NT2/D1 (cell line): ENCODE measurements around the gene USH2A.
"Not testable (repeated sequence)": the region's sequence is repeated elsewhere in the genome, so short reads cannot be mapped to it uniquely, and the experiment has no call there.

Source experiments
- DNase-seq: peaks from one replicate; pipeline ENCODE4 v3.0.0-alpha.2; 2011; ENCODE audit warnings: low read depth, low spot score
- H3K27me3 ChIP-seq: 2 replicates; pipeline ENCODE4 v1.6.0; 2011; ENCODE audit warnings: mild to moderate bottlenecking; ENCODE audit not compliant: insufficient read length, insufficient read depth
- H3K36me3 ChIP-seq: 2 replicates; pipeline ENCODE4 v1.6.1; 2011; ENCODE audit warnings: mild to moderate bottlenecking, low read length, mixed read lengths; ENCODE audit not compliant: insufficient read depth, insufficient read length
- H3K4me1 ChIP-seq: 2 replicates; pipeline ENCODE4 v1.5.1; 2011; ENCODE audit not compliant: insufficient read depth, insufficient read length
- H3K4me3 ChIP-seq: 2 replicates; pipeline ENCODE4 v1.5.1; 2011; ENCODE audit warnings: low read depth; ENCODE audit not compliant: insufficient read length
- H3K9ac ChIP-seq: 2 replicates; pipeline ENCODE4 v1.6.0; 2011; ENCODE audit warnings: low read depth; ENCODE audit not compliant: insufficient read length
- H3K9me3 ChIP-seq: 2 replicates; pipeline ENCODE4 v1.5.1; 2011; ENCODE audit warnings: mild to moderate bottlenecking, low read length; ENCODE audit not compliant: insufficient read depth
- SUZ12 ChIP-seq: IDR thresholded peaks from 2 replicates; pipeline ENCODE4 v1.6.1; 2011; ENCODE audit not compliant: insufficient read length, insufficient read depth; ENCODE audit errors: extremely low read depth
- YY1 ChIP-seq: IDR thresholded peaks from 2 replicates; pipeline ENCODE4 v1.6.1; 2011; ENCODE audit not compliant: insufficient read length, insufficient read depth
- ZNF274 ChIP-seq: IDR thresholded peaks from 2 replicates; pipeline ENCODE4 v1.6.1; 2011; ENCODE audit warnings: mild to moderate bottlenecking, low read depth, low read length

Gene USH2A

GRCh38 chr1:216387782-216388181 lies 35.5 kb downstream of the USH2A start:
- no peaks in the 10 kb centered on the region for H3K27me3 ChIP-seq
- no peak for DNase-seq
- no peaks in the 10 kb centered on the region for H3K36me3 ChIP-seq
- TF ChIP-seq SUZ12 (no peak), ZNF274 (no peak), YY1 (no peak)
- no peaks in the 10 kb centered on the region for H3K9me3 ChIP-seq
- H3K9ac ChIP-seq, result no peak overlapping the region
- H3K4me1 ChIP-seq, result no peaks in the 10 kb centered on the region
- no peak overlapping the region for H3K4me3 ChIP-seq

- DNase-seq, result no peak
- H3K9ac ChIP-seq, result no peak overlapping the region
- no peaks in the 10 kb centered on the region for H3K9me3 ChIP-seq
- no peak overlapping the region for H3K4me3 ChIP-seq
- no peaks in the 10 kb centered on the region for H3K36me3 ChIP-seq
- H3K27me3 ChIP-seq, result no peaks in the 10 kb centered on the region
- H3K4me1 ChIP-seq, result no peaks in the 10 kb centered on the region
- TF ChIP-seq YY1 (no peak), SUZ12 (no peak), ZNF274 (no peak)
These were observed 43.8 kb downstream of the USH2A start for GRCh38 chr1:216379441-216379840.

- Histone ChIP-seq H3K4me1 (no peaks in the 10 kb centered on the region), H3K9ac (no peak overlapping the region), H3K27me3 (no peaks in the 10 kb centered on the region), H3K9me3 (no peaks in the 10 kb centered on the region), H3K36me3 (no peaks in the 10 kb centered on the region), H3K4me3 (no peak overlapping the region)
- TF ChIP-seq SUZ12 (no peak), ZNF274 (no peak), YY1 (no peak)
- DNase-seq, result no peak
These were observed 55.0 kb downstream of the USH2A start for GRCh38 chr1:216368249-216368648.

- Histone ChIP-seq H3K36me3 (no peaks in the 10 kb centered on the region), H3K4me1 (no peaks in the 10 kb centered on the region), H3K9ac (no peak overlapping the region), H3K4me3 (no peak overlapping the region), H3K27me3 (no peaks in the 10 kb centered on the region), H3K9me3 (no peaks in the 10 kb centered on the region)
- no peak for TF ChIP-seq YY1
- DNase-seq, result no peak
These were observed 56.3 kb downstream of the USH2A start for GRCh38 chr1:216366979-216367378.

- H3K9ac ChIP-seq, result no peak overlapping the region
- no peaks in the 10 kb centered on the region for H3K4me1 ChIP-seq
- H3K27me3 ChIP-seq, result no peaks in the 10 kb centered on the region
- no peak overlapping the region for H3K4me3 ChIP-seq
- no peak for TF ChIP-seq YY1
- no peak for TF ChIP-seq ZNF274
- no peak for TF ChIP-seq SUZ12
- H3K36me3 ChIP-seq, result no peaks in the 10 kb centered on the region
- H3K9me3 ChIP-seq, result no peaks in the 10 kb centered on the region
- DNase-seq, result no peak
These were observed 66.3 kb downstream of the USH2A start for GRCh38 chr1:216356945-216357344.

GRCh38 chr1:216350186-216350585 lies 73.1 kb downstream of the USH2A start:
- TF ChIP-seq YY1, result no peak
- TF ChIP-seq SUZ12, result no peak
- no peak for TF ChIP-seq ZNF274
- Histone ChIP-seq H3K36me3 (no peaks in the 10 kb centered on the region), H3K27me3 (no peaks in the 10 kb centered on the region), H3K9me3 (0 out of 2 replicates have a peak, but pooled peaks cover 4% of the 10 kb centered on the region), H3K9ac (no peak overlapping the region), H3K4me1 (no peaks in the 10 kb centered on the region), H3K4me3 (no peak overlapping the region)
- DNase-seq, result no peak

- no peak overlapping the region for H3K4me3 ChIP-seq
- no peak for DNase-seq
- TF ChIP-seq SUZ12, result no peak
- no peak for TF ChIP-seq YY1
- no peak for TF ChIP-seq ZNF274
- H3K36me3 ChIP-seq, result no peaks in the 10 kb centered on the region
- no peaks in the 10 kb centered on the region for H3K4me1 ChIP-seq
- H3K27me3 ChIP-seq, result no peaks in the 10 kb centered on the region
- 0 out of 2 replicates have a peak, but pooled peaks cover 4% of the 10 kb centered on the region for H3K9me3 ChIP-seq
- no peak overlapping the region for H3K9ac ChIP-seq
These were observed 76.7 kb downstream of the USH2A start for GRCh38 chr1:216346526-216346925.

GRCh38 chr1:216340542-216340941 lies 82.7 kb downstream of the USH2A start:
- H3K36me3 ChIP-seq, H3K9me3 ChIP-seq: not testable (repeated sequence)

More at GRCh38 chr1:216340542-216340941, 82.7 kb downstream of the USH2A start:
- H3K9ac ChIP-seq, DNase-seq, H3K27me3 ChIP-seq, H3K4me1 ChIP-seq, H3K4me3 ChIP-seq: not testable (repeated sequence)
